HepG2 (cell line): ENCODE measurements around the gene NEDD4L. TPM values are rescaled to one million over a fixed set of nuclear protein-coding genes. Genes with fewer than 3 reads are reported as not detected.

ENCODE experiments used
- ATAC-seq: fragments of 200-7000 bp; cut with Tn5 transposase; 3 replicates; pipeline ENCODE4 v1.9.1; 2020; ENCODE audit warnings: mild to moderate bottlenecking, moderate library complexity
- BruUV-seq: library from RNA; stranded (reverse); fragments of 400-500 nt; replicated peaks from 2 replicates; lab custom pipeline; 2021; lab: Mats Ljungman, UMichigan
- CTCF ChIA-PET: fragments of 300-600 bp; formaldehyde crosslinking; extraction: SDS; loops from one replicate; lab custom pipeline; 2021; ENCODE audit warnings: low total read pairs, inconsistent platforms, low intra/inter-chr PET ratio; lab: Yijun Ruan, JAX
- POLR2A ChIA-PET: fragments of 350-600 bp; sonication (Branson Sonifier 250); formaldehyde crosslinking; loops from one replicate; lab custom pipeline; 2020; ENCODE audit warnings: antibody characterized with exemption, inconsistent platforms; lab: Yijun Ruan, JAX
- DNase-seq: peaks from one replicate; pipeline ENCODE4 v3.0.0-alpha.2; 2015; ENCODE audit warnings: low spot score
- FAIRE-seq: peaks from 3 replicates; lab custom pipeline; 2011; peaks lifted over from hg19 to GRCh38; lab: Jason Lieb, UNC
- H2AFZ ChIP-seq: one replicate; pipeline ENCODE4 v1.6.1; 2011; ENCODE audit warnings: low read length, inconsistent platforms
- H3K27ac ChIP-seq: fragments of 300-600 bp; 3 replicates; pipeline ENCODE4 v1.8.0; 2011; ENCODE audit warnings: mixed run types, mild to moderate bottlenecking, mixed read lengths, low read length, inconsistent platforms; ENCODE audit not compliant: insufficient read depth; ENCODE audit errors: extremely low read length
- H3K27me3 ChIP-seq, 2 experiments: fragments of 200-600 bp in 1 of 2; 2 replicates in 1 of 2; 3 replicates in 1 of 2; pipeline versions ENCODE4 v1.6.0 to v1.8.0; 2011; ENCODE audit warnings: low read length in 2 of 2, mild to moderate bottlenecking in 2 of 2, moderate library complexity in 2 of 2, inconsistent platforms in 1 of 2; ENCODE audit not compliant: insufficient read depth in 2 of 2, control insufficient read depth in 1 of 2
- H3K36me3 ChIP-seq, 2 experiments: fragments of 200-600 bp in 1 of 2; replicated peaks in 1 of 2; 2 replicates in 1 of 2; 3 replicates in 1 of 2; pipeline versions ENCODE4 v1.5.1 to v1.8.0; 2011; ENCODE audit warnings: low read length in 2 of 2, inconsistent platforms in 1 of 2; ENCODE audit not compliant: insufficient read depth in 2 of 2, control insufficient read depth in 1 of 2
- H3K4me1 ChIP-seq: 2 replicates; pipeline ENCODE4 v1.5.1; 2012; ENCODE audit warnings: low read length, inconsistent platforms; ENCODE audit not compliant: insufficient read depth
- H3K4me2 ChIP-seq: 2 replicates; pipeline ENCODE4 v1.6.0; 2011; ENCODE audit warnings: low read depth, low read length, inconsistent platforms
- H3K4me3 ChIP-seq, 3 experiments: fragments of 200-600 bp in 1 of 3; sonication (generic), shearing (Covaris generic) in 1 of 3; replicated peaks in 1 of 3; 2 replicates each; pipeline ENCODE4 v1.5.1; 2011 to 2016; ENCODE audit warnings: low read length in 3 of 3, inconsistent platforms in 2 of 3, low read depth in 2 of 3, mild to moderate bottlenecking in 2 of 3, control low read depth in 1 of 3, mixed read lengths in 1 of 3; ENCODE audit not compliant: insufficient read depth in 1 of 3
- H3K79me2 ChIP-seq: one replicate; pipeline ENCODE4 v1.6.1; 2011; ENCODE audit warnings: low read length, inconsistent platforms; ENCODE audit not compliant: insufficient read depth
- H3K9ac ChIP-seq: 2 replicates; pipeline ENCODE4 v1.6.0; 2011; ENCODE audit warnings: mild to moderate bottlenecking, low read depth, low read length, inconsistent platforms; ENCODE audit not compliant: insufficient read depth
- H3K9me3 ChIP-seq: 2 replicates; pipeline ENCODE4 v1.5.1; 2012; ENCODE audit warnings: mild to moderate bottlenecking, low read length
- H4K20me1 ChIP-seq: 2 replicates; pipeline ENCODE4 v1.6.0; 2011; ENCODE audit warnings: inconsistent platforms, mild to moderate bottlenecking, low read length, moderate library complexity; ENCODE audit not compliant: insufficient read depth
- FOXC1 ChIP-seq: sonication (generic); formaldehyde crosslinking; IDR thresholded peaks from 2 replicates; pipeline ENCODE4 v1.8.0; 2022; ENCODE audit warnings: mild to moderate bottlenecking, missing genetic modification reagents, borderline replicate concordance
- GATAD2A ChIP-seq: IDR thresholded peaks from 2 replicates; pipeline ENCODE4 v1.6.1; 2016
- GMEB2 ChIP-seq: IDR thresholded peaks from 2 replicates; pipeline ENCODE4 v1.6.1; 2016; ENCODE audit warnings: missing biosample characterization, missing genetic modification reagents, low read depth
- KLF16 ChIP-seq, 2 experiments: sonication (generic) in 1 of 2; formaldehyde crosslinking in 1 of 2; IDR thresholded peaks; 2 replicates each; pipeline versions ENCODE4 v1.6.1 to v1.8.0; 2016 to 2023; ENCODE audit warnings: missing genetic modification reagents in 2 of 2, missing compliant biosample characterization in 1 of 2
- LBX2 ChIP-seq: sonication (generic); formaldehyde crosslinking; IDR thresholded peaks from 2 replicates; pipeline ENCODE4 v1.5.0; 2020; ENCODE audit warnings: missing genetic modification reagents, mild to moderate bottlenecking, borderline replicate concordance
- SALL1 ChIP-seq: sonication (generic); formaldehyde crosslinking; IDR thresholded peaks from 2 replicates; pipeline ENCODE4 v1.8.0; 2022; ENCODE audit warnings: mild to moderate bottlenecking, missing genetic modification reagents
- ZMYM4 ChIP-seq: sonication (generic); formaldehyde crosslinking; IDR thresholded peaks from 2 replicates; pipeline ENCODE4 v1.8.1; 2023; ENCODE audit warnings: mild to moderate bottlenecking, missing genetic modification reagents
- ZNF180 ChIP-seq: sonication (generic); formaldehyde crosslinking; IDR thresholded peaks from 2 replicates; pipeline ENCODE4 v1.4.0; 2020; ENCODE audit warnings: low read depth, missing genetic modification reagents, borderline replicate concordance
- ZNF260 ChIP-seq: sonication (generic); formaldehyde crosslinking; IDR thresholded peaks from 2 replicates; pipeline ENCODE4 v1.4.0; 2020; ENCODE audit warnings: missing genetic modification reagents, low read depth, mild to moderate bottlenecking, borderline replicate concordance
- ZNF343 ChIP-seq: sonication (generic); formaldehyde crosslinking; IDR thresholded peaks from 2 replicates; pipeline ENCODE4 v1.4.0; 2020; ENCODE audit warnings: mild to moderate bottlenecking, missing genetic modification reagents
- ZNF629 ChIP-seq: sonication (generic); formaldehyde crosslinking; conservative IDR thresholded peaks from 2 replicates; pipeline ENCODE4 v1.5.0; 2020; ENCODE audit warnings: missing genetic modification reagents
- ZNF740 ChIP-seq: sonication (generic); formaldehyde crosslinking; IDR thresholded peaks from 2 replicates; pipeline ENCODE4 v1.4.0; 2020; ENCODE audit warnings: missing genetic modification reagents
- ZNF772 ChIP-seq: sonication (generic); formaldehyde crosslinking; IDR thresholded peaks from 2 replicates; pipeline ENCODE4 v1.5.0; 2020; ENCODE audit warnings: mild to moderate bottlenecking, missing genetic modification reagents
- WGBS: methylation state at CpG from one replicate; pipeline ENCODE4 v1.1.6; 2017; ENCODE audit warnings: low lambda C conversion rate; 5-methylcytosine and 5-hydroxymethylcytosine counted together
- in situ Hi-C: cut with HindIII; loops from 2 replicates; pipeline ENCODE4 v1.10.0; 2017; ENCODE audit warnings: low pct_unique_long_range_greater_than_20kb; ENCODE audit not compliant: extremely low pct_ligation_motif_present
- intact Hi-C: fragments of 100-400 bp; cut with micrococcal nuclease; formaldehyde crosslinking; loops from one replicate; pipeline ENCODE4 v1.10.0; 2022; ENCODE audit not compliant: unreplicated experiment
- polyA plus RNA-seq, 8 experiments: library from polyadenylated mRNA; depleted of rRNA in 3 of 8; stranded (reverse) in 7 of 8; unstranded in 1 of 8; fragments of >200 nt; fragmentation: Illumina TruSeq in 4 of 8; extraction: Trizol in 4 of 8; gene quantifications; 2 replicates each; pipeline versions ENCODE4 v1.2.1 to v1.2.3, GENCODE V29; 2011 to 2016; ENCODE audit warnings: low read depth in 4 of 8, missing spikeins in 1 of 8, mixed read lengths in 1 of 8; ENCODE audit not compliant: insufficient read depth in 1 of 8
- total RNA-seq, 5 experiments: library from RNA; depleted of rRNA; stranded (reverse); fragments of >200 nt; fragmentation: Illumina TruSeq; extraction: Trizol; gene quantifications; 2 replicates each; pipeline ENCODE4 v1.2.3, GENCODE V29; 2016; ENCODE audit warnings: low read depth in 1 of 5

The NEDD4L gene
- total and polyA plus RNA-seq, 2 of the 13 experiments (the other 11 are each of a cell fraction or from before 2014, with no cell fraction given): 168 to 390 TPM

- Histone ChIP-seq H3K27ac (no peak overlapping the region), H4K20me1 (no peaks in the 10 kb centered on the region), H3K9me3 (no peaks in the 10 kb centered on the region), H3K27me3 (no peaks in the 10 kb centered on the region), H2AFZ (peak overlapping the region; percentile 57), H3K4me1 (peaks cover 39% of the 10 kb centered on the region), H3K79me2 (no peaks in the 10 kb centered on the region), H3K4me3 (no peak overlapping the region), H3K4me2 (no peak overlapping the region), H3K36me3 (no peaks in the 10 kb centered on the region), H3K9ac (no peak overlapping the region)
- ChIA-PET POLR2A (no interaction called here), CTCF (no interaction called here)
- ATAC-seq (no peak), FAIRE-seq (no peak), DNase-seq (no peak)
- 94% methylated on average over 9 of the region's 9 CpGs for WGBS
- in situ Hi-C loops: no loop called here
- TF ChIP-seq LBX2 (no peak), GMEB2 (CRISPR knock-in tag) (no peak), SALL1 (CRISPR knock-in tag) (no peak), ZNF740 (no peak), ZNF772 (no peak), ZNF629 (no peak), GATAD2A (CRISPR knock-in tag) (no peak), ZMYM4 (no peak), ZNF343 (CRISPR knock-in tag) (no peak), ZNF260 (CRISPR knock-in tag) (no peak), ZNF180 (CRISPR knock-in tag) (no peak), KLF16 (CRISPR knock-in tag; IDR thresholded peaks at IDR 0.05) (no peak), FOXC1 (CRISPR knock-in tag) (no peak)
- BruUV-seq: no TSS peak
- intact Hi-C loops: no loop called here
Measured at GRCh38 chr18:58447402-58448095, 403.5 kb downstream of the NEDD4L start.
